HepG2 (cell line): ENCODE results near the gene AHRR. TPM values are rescaled to one million over a fixed set of nuclear protein-coding genes. Genes with fewer than 3 reads are reported as not detected.

ENCODE experiments used
- ATAD3A ChIP-seq: sonication (generic); formaldehyde crosslinking; IDR thresholded peaks from 2 replicates; pipeline ENCODE4 v1.4.0; 2020; ENCODE audit warnings: missing genetic modification reagents
- ATF3 ChIP-seq: sonication (generic); formaldehyde crosslinking; IDR thresholded peaks from 2 replicates; pipeline ENCODE4 v1.4.0; 2020; ENCODE audit warnings: missing genetic modification reagents
- BRF2 ChIP-seq: sonication (generic); formaldehyde crosslinking; IDR thresholded peaks from 2 replicates; pipeline ENCODE4 v1.8.1; 2022; ENCODE audit warnings: mild to moderate bottlenecking, missing genetic modification reagents
- CCDC6 ChIP-seq: sonication (generic); formaldehyde crosslinking; IDR thresholded peaks from 2 replicates; pipeline ENCODE4 v1.8.1; 2022; ENCODE audit warnings: mild to moderate bottlenecking, missing genetic modification reagents, moderate library complexity
- CTCF ChIP-seq: sonication (generic); formaldehyde crosslinking; IDR thresholded peaks from 2 replicates; pipeline ENCODE4 v1.5.0; 2020; ENCODE audit warnings: mild to moderate bottlenecking, missing genetic modification reagents, moderate library complexity
- HINFP ChIP-seq: sonication (generic); formaldehyde crosslinking; IDR thresholded peaks from 2 replicates; pipeline ENCODE4 v1.4.0; 2020; ENCODE audit warnings: low read depth, mild to moderate bottlenecking, missing genetic modification reagents
- HNRNPL ChIP-seq: fragments of 200-400 bp; formaldehyde crosslinking; IDR thresholded peaks from 2 replicates; pipeline ENCODE4 v1.6.1; 2017; ENCODE audit warnings: mild to moderate bottlenecking, low read depth, low read length
- IRF1 ChIP-seq: sonication (generic); formaldehyde crosslinking; IDR thresholded peaks from 2 replicates; pipeline ENCODE4 v1.4.0; 2020; ENCODE audit warnings: low read depth, mild to moderate bottlenecking, missing genetic modification reagents
- MAF1 ChIP-seq: sonication (generic); formaldehyde crosslinking; IDR thresholded peaks from 2 replicates; pipeline ENCODE4 v1.5.0; 2020; ENCODE audit warnings: missing genetic modification reagents, borderline replicate concordance
- MIER3 ChIP-seq: IDR thresholded peaks from 2 replicates; pipeline ENCODE4 v1.6.1; 2016; ENCODE audit warnings: missing compliant biosample characterization, borderline replicate concordance
- PHF5A ChIP-seq: IDR thresholded peaks from one replicate; pipeline ENCODE4 v1.6.1; 2018; ENCODE audit warnings: low read depth, missing genetic modification reagents; ENCODE audit not compliant: unreplicated experiment
- SNRNP70 ChIP-seq: fragments of 200-400 bp; formaldehyde crosslinking; IDR thresholded peaks from 2 replicates; pipeline ENCODE4 v1.6.1; 2017; ENCODE audit warnings: mild to moderate bottlenecking, low read depth, low read length, moderate library complexity
- SRSF1 ChIP-seq: fragments of 200-400 bp; formaldehyde crosslinking; optimal IDR thresholded peaks from 2 replicates; pipeline ENCODE3; 2017; ENCODE audit warnings: mild to moderate bottlenecking, low read depth, low read length, moderate library complexity
- TFDP1 ChIP-seq: IDR thresholded peaks from 2 replicates; pipeline ENCODE4 v1.6.1; 2016; ENCODE audit warnings: missing compliant biosample characterization, missing genetic modification reagents, borderline replicate concordance
- THYN1 ChIP-seq: sonication (generic); formaldehyde crosslinking; IDR thresholded peaks from 2 replicates; pipeline ENCODE4 v1.8.1; 2023; ENCODE audit warnings: low read depth, mild to moderate bottlenecking, moderate library complexity, missing genetic modification reagents, borderline replicate concordance
- TOE1 ChIP-seq: sonication (generic); formaldehyde crosslinking; IDR thresholded peaks from 2 replicates; pipeline ENCODE4 v1.4.0; 2020; ENCODE audit warnings: mild to moderate bottlenecking, missing genetic modification reagents
- ZBTB39 ChIP-seq: sonication (generic); formaldehyde crosslinking; IDR thresholded peaks from 2 replicates; pipeline ENCODE4 v1.5.0; 2020; ENCODE audit warnings: missing genetic modification reagents
- ZBTB42 ChIP-seq: sonication (generic); formaldehyde crosslinking; IDR thresholded peaks from 2 replicates; pipeline ENCODE4 v1.5.0; 2020; ENCODE audit warnings: mild to moderate bottlenecking, missing genetic modification reagents
- ZZZ3 ChIP-seq: sonication (generic); formaldehyde crosslinking; IDR thresholded peaks from 2 replicates; pipeline ENCODE4 v1.4.0; 2020; ENCODE audit warnings: missing genetic modification reagents, mild to moderate bottlenecking, borderline replicate concordance
- polyA plus RNA-seq, 8 experiments: library from polyadenylated mRNA; depleted of rRNA in 3 of 8; stranded (reverse) in 7 of 8; unstranded in 1 of 8; fragments of >200 nt; fragmentation: Illumina TruSeq in 4 of 8; extraction: Trizol in 4 of 8; gene quantifications; 2 replicates each; pipeline versions ENCODE4 v1.2.1 to v1.2.3, GENCODE V29; 2011 to 2016; ENCODE audit warnings: low read depth in 4 of 8, missing spikeins in 1 of 8, mixed read lengths in 1 of 8; ENCODE audit not compliant: insufficient read depth in 1 of 8
- total RNA-seq, 5 experiments: library from RNA; depleted of rRNA; stranded (reverse); fragments of >200 nt; fragmentation: Illumina TruSeq; extraction: Trizol; gene quantifications; 2 replicates each; pipeline ENCODE4 v1.2.3, GENCODE V29; 2016; ENCODE audit warnings: low read depth in 1 of 5

Gene AHRR
- total and polyA plus RNA-seq, 2 of the 13 experiments (the other 11 are each of a cell fraction or from before 2014, with no cell fraction given), result 0.28 to 0.35 TPM

- TF ChIP-seq TFDP1 (CRISPR knock-in tag) (peak; percentile 26; the same call in 1 of the 2 replicates), CTCF (CRISPR knock-in tag) (peak; percentile 36; the same call in 1 of the 2 replicates), IRF1 (CRISPR knock-in tag) (no peak), SRSF1 (no peak), ZZZ3 (no peak), CCDC6 (CRISPR knock-in tag) (no peak), SNRNP70 (no peak), ZBTB42 (no peak), HINFP (no peak), PHF5A (no peak), BRF2 (no peak), ATF3 (CRISPR knock-in tag) (no peak), ATAD3A (CRISPR knock-in tag) (no peak), ZBTB39 (CRISPR knock-in tag) (no peak), MIER3 (CRISPR knock-in tag) (no peak), THYN1 (CRISPR knock-in tag) (no peak), TOE1 (no peak), MAF1 (CRISPR knock-in tag) (no peak), HNRNPL (0 out of 2 replicates have a peak, but pooled peaks have one; percentile 20)
Measured at GRCh38 chr5:343461-344401, 22.2 kb downstream of the AHRR start (continued).
